PC-3 (cell line): Measurements from ENCODE around the gene ANGPTL2.

Experiments
- CTCF ChIP-seq: fragments of 300-600 bp; sonication (generic); conservative IDR thresholded peaks from 2 replicates; pipeline ENCODE4 v1.5.1; 2017; ENCODE audit warnings: antibody characterized with exemption, low read depth, mild to moderate bottlenecking, low read length
- EZH2 ChIP-seq: fragments of 300-600 bp; sonication (generic); IDR thresholded peaks from one replicate; pipeline ENCODE4 v1.6.1; 2017; ENCODE audit warnings: antibody characterized with exemption, mild to moderate bottlenecking, low read length; ENCODE audit not compliant: unreplicated experiment
- EZH2phosphoT487 ChIP-seq: fragments of 300-600 bp; sonication (generic); IDR thresholded peaks from 2 replicates; pipeline ENCODE4 v1.6.1; 2018; ENCODE audit warnings: mild to moderate bottlenecking, antibody characterized with exemption, low read length, borderline replicate concordance

- TF ChIP-seq CTCF (no peak), EZH2phosphoT487 (no peak), EZH2 (no peak)
These were observed 72.3 kb downstream of the ANGPTL2 start for GRCh38 chr9:127050152-127050551.
